SK-N-SH (cell line): Measurements from ENCODE around the gene S100A10.

Source experiments
- CTCF ChIP-seq: fragments of 200-600 bp; sonication (generic); IDR thresholded peaks from 2 replicates; pipeline ENCODE4 v1.6.1; 2017; ENCODE audit warnings: antibody characterized with exemption, mild to moderate bottlenecking, moderate library complexity
- EP300 ChIP-seq, 2 experiments: IDR thresholded peaks; 2 replicates each; pipeline versions ENCODE4 v1.4.0 to v1.6.1; 2012; ENCODE audit warnings: borderline replicate concordance in 1 of 2, low read depth in 1 of 2, low read length in 1 of 2
- FOXJ3 ChIP-seq: sonication (generic); formaldehyde crosslinking; IDR thresholded peaks from 2 replicates; pipeline ENCODE4 v1.5.1; 2020; ENCODE audit warnings: mild to moderate bottlenecking, missing genetic modification reagents
- POLR2AphosphoS5 ChIP-seq: IDR thresholded peaks from 2 replicates; pipeline ENCODE4 v1.6.1; 2012; ENCODE audit warnings: low read depth, low read length
- RAD21 ChIP-seq: IDR thresholded peaks from 2 replicates; pipeline ENCODE4 v1.6.1; 2012; ENCODE audit warnings: mild to moderate bottlenecking, low read length
- SIN3A ChIP-seq: IDR thresholded peaks from 2 replicates; pipeline ENCODE4 v1.6.1; 2012; ENCODE audit warnings: low read depth, mild to moderate bottlenecking, low read length, moderate library complexity, borderline replicate concordance
- TAF1 ChIP-seq: IDR thresholded peaks from 2 replicates; pipeline ENCODE4 v1.6.1; 2012; ENCODE audit warnings: low read depth, mild to moderate bottlenecking, low read length, moderate library complexity, borderline replicate concordance
- USF1 ChIP-seq: IDR thresholded peaks from 2 replicates; pipeline ENCODE4 v1.4.0; 2012; ENCODE audit warnings: low read depth, borderline replicate concordance

GRCh38 chr1:152005360-152005912 lies 11.8 kb upstream of the S100A10 start:
- TF ChIP-seq SIN3A (no peak), EP300 (IDR thresholded peaks at IDR 0.05; ENCODE audit: borderline replicate concordance in 1 of 2, low read depth in 1 of 2, low read length in 1 of 2) (no peak), CTCF (no peak), FOXJ3 (CRISPR knock-in tag) (no peak), USF1 (no peak), RAD21 (no peak), POLR2AphosphoS5 (no peak), TAF1 (no peak)
